ENCODE results near the gene FAM43A. TPM values are rescaled to one million over a fixed set of nuclear protein-coding genes. Genes with fewer than 3 reads are reported as not detected.

The FAM43A gene
- total and polyA plus RNA-seq, 2 of the 8 experiments (the other 6 are each of a cell fraction or from before 2014, with no cell fraction given), result 2.3 to 2.6 TPM

GRCh38 chr3:194640829-194641228 lies 44.9 kb upstream of the FAM43A start:
- FAIRE-seq, result no peak
- H3K27ac ChIP-seq (ENCODE audit: low read depth, low read length), result no peak overlapping the region

More at GRCh38 chr3:194640829-194641228, 44.9 kb upstream of the FAM43A start:
- Histone ChIP-seq H3K36me3 (ENCODE audit: control insufficient read depth in 2 of 4, insufficient read depth in 4 of 4, low read length in 3 of 4) (peaks cover 11 to 48% (median 37%) of the 10 kb centered on the region in 4 experiments), H3K4me2 (ENCODE audit: insufficient read depth in 1 of 2, low read depth in 2 of 2, low read length in 2 of 2) (no peak overlapping the region), H2BK15ac (ENCODE audit: low read length) (no peak overlapping the region), H2BK120ac (replicated peaks; ENCODE audit: low read depth, low read length) (no peak overlapping the region), H4K5ac (ENCODE audit: insufficient read length, low read depth, low read length) (no peak overlapping the region), H2BK20ac (ENCODE audit: low read length) (no peak overlapping the region), H2AFZ (ENCODE audit: low read length) (no peak overlapping the region), H3K9me3 (ENCODE audit: insufficient read depth in 2 of 2, low read depth in 1 of 2, low read length in 1 of 2) (no peaks in the 10 kb centered on the region), H3K23ac (ENCODE audit: insufficient read length) (no peak overlapping the region), H3K9ac (replicated peaks in 1 of 4; ENCODE audit: extremely low read depth in 1 of 4, low read depth in 3 of 4, low read length in 3 of 4) (no peak overlapping the region), H3K14ac (ENCODE audit: insufficient read length) (no peak overlapping the region), H4K91ac (replicated peaks; ENCODE audit: insufficient read length, low read length) (no peak overlapping the region), H3K23me2 (ENCODE audit: low read depth, low read length) (no peaks in the 10 kb centered on the region), H3K18ac (ENCODE audit: extremely low read depth, low read length) (no peak overlapping the region), H3K4me3 (ENCODE audit: extremely low read depth in 1 of 4, insufficient read depth in 2 of 4, low read depth in 3 of 4, low read length in 4 of 4) (no peak overlapping the region), H3K79me1 (ENCODE audit: low read depth, low read length) (no peaks in the 10 kb centered on the region; the same call in 1 of the 2 replicates), H4K20me1 (replicated peaks in 1 of 2; ENCODE audit: control insufficient read depth in 1 of 2, insufficient read depth in 2 of 2, low read length in 2 of 2) (peaks cover 2% of the 10 kb centered on the region in 2 experiments), H2AK5ac (ENCODE audit: low read depth, low read length) (no peak overlapping the region), H2BK12ac (ENCODE audit: low read depth, low read length) (no peak overlapping the region), H3K79me2 (ENCODE audit: control insufficient read depth in 1 of 2, insufficient read depth in 2 of 2, low read length in 2 of 2) (no peaks in the 10 kb centered on the region), H3K4me1 (replicated peaks in 1 of 4; ENCODE audit: control insufficient read depth in 3 of 4, insufficient read depth in 4 of 4, low read length in 3 of 4) (no peaks in the 10 kb centered on the region), H3K4ac (replicated peaks; ENCODE audit: insufficient read length, low read depth, low read length) (no peak overlapping the region), H2BK5ac (ENCODE audit: low read depth, low read length) (no peak overlapping the region), H4K8ac (ENCODE audit: extremely low read depth, insufficient read depth, low read length) (no peak overlapping the region), H3K56ac (replicated peaks; ENCODE audit: insufficient read length, low read depth, low read length) (no peak overlapping the region), H3K27me3 (replicated peaks in 1 of 4; ENCODE audit: control insufficient read depth in 3 of 4, extremely low read depth in 1 of 4, insufficient read depth in 3 of 4, low read length in 3 of 4) (no peaks in the 10 kb centered on the region)
- 79% methylated on average over 7 of the region's 7 CpGs; no CpG with 5 or more reads in 1 of the 2 experiments for WGBS, 2 experiments (ENCODE audit: extremely low coverage in 1 of 2, insufficient coverage in 1 of 2, insufficient read length in 1 of 2, insufficient replicate concordance in 2 of 2, low coverage in 1 of 2, low lambda C conversion rate in 2 of 2, missing lambda C conversion rate in 1 of 2)
- no peak for DNase-seq (ENCODE audit: low read depth in 1 of 2, low spot score in 2 of 2)
- ChIA-PET CTCF (ENCODE audit: partially characterized antibody) (interaction anchor here (1.0 kb wide), 1 partner anchor 301 kb away, joined by 3 read pairs; no protein-coding TSS in a partner anchor), POLR2A (ENCODE audit: partially characterized antibody) (no interaction called here)
- TF ChIP-seq CTCF (IDR thresholded peaks at IDR 0.05; ENCODE audit: control extremely low read depth in 1 of 3, insufficient read depth in 1 of 3, low read depth in 1 of 3, low read length in 3 of 3) (peak in 2 of 3 experiments; percentile 26 to 54; a peak in 3 of 4 replicates), RAD21 (IDR thresholded peaks at IDR 0.05 in 1 of 2, conservative IDR thresholded peaks at IDR 0.05 in 1 of 2; ENCODE audit: low read depth in 2 of 2, low read length in 2 of 2) (peak in 1 of 2 experiments; percentile 11; a peak in 1 of 4 replicates), GTF2F1 (IDR thresholded peaks at IDR 0.05; ENCODE audit: borderline replicate concordance, low read depth, low read length) (no peak)
